B cell (primary cell): ENCODE measurements around the gene GOLGA6L22. TPM values are rescaled to one million over a fixed set of nuclear protein-coding genes. Genes with fewer than 3 reads are reported as not detected.
"Not testable (repeated sequence)": the region's sequence is repeated elsewhere in the genome, so short reads cannot be mapped to it uniquely, and the experiment has no call there.

Experiments used
- ATAC-seq: fragments of 200-7000 bp; cut with Tn5 transposase; one replicate; pipeline ENCODE4 v1.10.0; 2021; ENCODE audit warnings: low read depth, mild to moderate bottlenecking, moderate number of reproducible peaks, moderate library complexity
- CTCF ChIA-PET: fragments of 350-600 bp; sonication (Branson Sonifier 250); formaldehyde crosslinking; loops from one replicate; lab custom pipeline; 2021; ENCODE audit warnings: antibody characterized with exemption, inconsistent platforms; lab: Charles Lee
- POLR2A ChIA-PET: fragments of 350-600 bp; sonication (Branson Sonifier 250); formaldehyde crosslinking; loops from one replicate; lab custom pipeline; 2021; ENCODE audit warnings: antibody characterized with exemption; lab: Charles Lee
- DNase-seq: peaks from one replicate; pipeline ENCODE4 v3.0.0; 2013
- H2AFZ ChIP-seq: 2 replicates; pipeline ENCODE4 v1.6.1; 2012; ENCODE audit warnings: mild to moderate bottlenecking, low read depth, low read length; ENCODE audit not compliant: insufficient read depth, poor library complexity, severe bottlenecking
- H3K27ac ChIP-seq, 2 donors: 1 replicate in 1 of 2; 2 replicates in 1 of 2; pipeline ENCODE4 v1.5.1; 2012 to 2013; ENCODE audit warnings: low read length in 2 of 2, mild to moderate bottlenecking in 2 of 2, moderate library complexity in 1 of 2
- H3K27me3 ChIP-seq, 4 experiments: fragments of 200-600 bp in 1 of 4; sonication (generic) in 1 of 4; replicated peaks in 1 of 4; 1 replicate in 2 of 4; 2 replicates in 2 of 4; pipeline versions ENCODE4 v1.6.1 to v1.7.0; 2013 to 2016; ENCODE audit warnings: low read length in 3 of 4, mild to moderate bottlenecking in 2 of 4, mixed read lengths in 1 of 4, moderate library complexity in 1 of 4; ENCODE audit not compliant: insufficient read depth in 4 of 4, control insufficient read depth in 3 of 4; ENCODE audit errors: control extremely low read depth in 1 of 4
- H3K36me3 ChIP-seq, 2 experiments: replicated peaks in 1 of 2; 1 replicate in 1 of 2; 2 replicates in 1 of 2; pipeline versions ENCODE4 v1.6.1 to v1.7.1; 2013; ENCODE audit warnings: low read length in 1 of 2; ENCODE audit not compliant: insufficient read depth in 2 of 2, control insufficient read depth in 1 of 2; ENCODE audit errors: control extremely low read depth in 1 of 2, extremely low read depth in 1 of 2
- H3K4me1 ChIP-seq, 2 donors: fragments of 200-600 bp in 1 of 2; sonication (generic) in 1 of 2; 1 replicate in 1 of 2; 2 replicates in 1 of 2; pipeline versions ENCODE4 v1.5.1 to v1.6.1; 2013 to 2017; ENCODE audit warnings: low read length in 2 of 2; ENCODE audit not compliant: control insufficient read depth in 2 of 2, insufficient read depth in 2 of 2
- H3K4me2 ChIP-seq: replicated peaks from 2 replicates; pipeline ENCODE3; 2012; ENCODE audit warnings: mild to moderate bottlenecking, low read depth, low read length; ENCODE audit not compliant: poor library complexity, severe bottlenecking
- H3K4me3 ChIP-seq, 5 experiments: fragments of 200-600 bp in 1 of 5; sonication (generic) in 1 of 5; 1 replicate in 3 of 5; 2 replicates in 2 of 5; pipeline versions ENCODE4 v1.5.1 to v1.7.0; 2011 to 2016; ENCODE audit warnings: low read length in 4 of 5, mild to moderate bottlenecking in 4 of 5, low read depth in 2 of 5, control low read depth in 1 of 5, moderate library complexity in 1 of 5; ENCODE audit not compliant: insufficient read depth in 1 of 5; ENCODE audit errors: control extremely low read depth in 1 of 5, extremely low read depth in 1 of 5
- H3K79me2 ChIP-seq: fragments of 200-600 bp; sonication (generic); one replicate; pipeline ENCODE4 v1.6.0; 2016; ENCODE audit warnings: low read length; ENCODE audit not compliant: control insufficient read depth, insufficient read depth
- H3K9ac ChIP-seq: fragments of 200-600 bp; sonication (generic); 2 replicates; pipeline ENCODE4 v1.6.1; 2017; ENCODE audit warnings: mild to moderate bottlenecking, low read length, moderate library complexity
- H3K9me3 ChIP-seq, 3 donors: one replicate each; pipeline versions ENCODE4 v1.6.1 to v1.7.1; 2013; ENCODE audit warnings: low read length in 2 of 3; ENCODE audit not compliant: control insufficient read depth in 2 of 3, insufficient read depth in 1 of 3; ENCODE audit errors: control extremely low read depth in 1 of 3
- H4K20me1 ChIP-seq: 2 replicates; pipeline ENCODE4 v1.6.0; 2012; ENCODE audit warnings: mild to moderate bottlenecking, low read length; ENCODE audit not compliant: insufficient read depth, control insufficient read depth, poor library complexity, severe bottlenecking
- H3K27ac Mint-ChIP-seq: one replicate; pipeline ENCODE4 v1.8.0; 2021; ENCODE audit warnings: mixed read lengths
- H3K27me3 Mint-ChIP-seq: one replicate; pipeline ENCODE4 v1.8.0; 2021; ENCODE audit warnings: mixed read lengths
- H3K4me1 Mint-ChIP-seq: one replicate; pipeline ENCODE4 v1.8.0; 2021; ENCODE audit warnings: mixed read lengths
- H3K4me3 Mint-ChIP-seq: one replicate; pipeline ENCODE4 v1.8.0; 2021; ENCODE audit warnings: mixed read lengths
- H3K9me3 Mint-ChIP-seq: one replicate; pipeline ENCODE4 v1.8.0; 2022; ENCODE audit warnings: mixed read lengths; ENCODE audit not compliant: insufficient read depth
- WGBS: methylation state at CpG from one replicate; pipeline ENCODE4 v1.1.5; 2013; ENCODE audit warnings: missing lambda C conversion rate; ENCODE audit not compliant: insufficient coverage; 5-methylcytosine and 5-hydroxymethylcytosine counted together
- intact Hi-C: fragments of 100-400 bp; cut with micrococcal nuclease; formaldehyde crosslinking; loops from one replicate; pipeline ENCODE4 v1.10.0; 2022
- polyA plus RNA-seq: library from polyadenylated mRNA; depleted of rRNA; stranded (reverse); fragments of >200 nt; gene quantifications from 2 replicates; pipeline ENCODE4 v1.2.3, GENCODE V29; 2012
- small RNA-seq: library from RNA; depleted of rRNA; stranded (forward); fragments of <200 nt; gene quantifications from one replicate; pipeline ENCODE3, GENCODE V24; 2012; ENCODE audit warnings: low replicate concordance, low read depth; ENCODE audit not compliant: insufficient read length
- total RNA-seq, 2 donors: library from RNA; stranded (reverse); fragments of 120-200 nt in 1 of 2; gene quantifications; 1 replicate in 1 of 2; 2 replicates in 1 of 2; pipeline versions ENCODE4 v1.2.3 to v1.2.4, GENCODE V29; 2013 to 2022

Gene GOLGA6L22
- total and polyA plus RNA-seq, 2 donors (not counting 1 experiment from before 2014, with no cell fraction given): not detected

DNA sequence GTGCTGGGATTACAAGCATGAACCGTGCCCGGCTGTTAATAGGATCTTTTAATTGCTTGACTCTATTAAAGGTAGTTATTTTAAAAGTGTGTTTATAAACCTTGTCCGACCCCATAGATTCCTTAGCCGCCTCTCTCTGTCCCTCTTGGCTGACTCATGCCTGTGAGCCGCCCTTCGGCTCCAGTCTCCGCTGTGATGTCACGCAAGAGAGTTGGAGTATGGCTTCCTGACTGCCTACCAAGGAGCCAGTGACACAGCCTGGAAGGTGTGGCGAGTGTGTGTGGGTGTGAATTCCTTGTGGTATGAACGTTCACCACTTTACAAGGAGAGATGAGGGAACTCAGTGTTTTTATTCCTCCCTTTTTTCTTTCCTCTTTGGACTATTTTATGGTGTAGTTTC is 43.6 kb downstream of the GOLGA6L22 start:
- H3K9me3 Mint-ChIP-seq, CTCF ChIA-PET, H3K4me3 ChIP-seq: not testable (repeated sequence)

DNA sequence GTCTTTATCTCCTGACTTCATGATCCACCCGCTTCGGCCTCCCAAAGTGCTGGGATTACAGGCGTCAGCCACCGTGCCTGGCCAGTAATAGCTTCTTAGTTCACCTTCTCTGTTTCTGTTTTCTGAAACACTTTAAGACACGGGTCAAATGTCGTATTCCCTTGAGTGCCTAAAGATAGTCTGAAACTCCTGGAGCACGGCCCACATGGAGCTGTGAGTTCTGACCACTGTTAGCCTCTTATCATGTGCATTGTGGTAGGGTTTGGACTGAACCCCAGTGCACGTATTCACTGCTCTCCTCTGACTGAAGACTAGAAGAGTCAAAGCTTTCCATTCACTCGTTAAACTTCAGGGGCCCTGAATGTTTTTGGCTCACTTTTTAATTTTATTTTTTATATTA is 48.3 kb downstream of the GOLGA6L22 start:
- intact Hi-C loops, H3K27ac ChIP-seq, H3K4me1 Mint-ChIP-seq, H3K27ac Mint-ChIP-seq, H3K4me3 Mint-ChIP-seq, H4K20me1 ChIP-seq, H3K4me2 ChIP-seq, H3K9me3 Mint-ChIP-seq, H3K27me3 ChIP-seq, H3K4me3 ChIP-seq, H3K4me1 ChIP-seq, H3K79me2 ChIP-seq, H3K36me3 ChIP-seq, H3K27me3 Mint-ChIP-seq, H3K9ac ChIP-seq, CTCF ChIA-PET, POLR2A ChIA-PET, DNase-seq, ATAC-seq, H3K9me3 ChIP-seq, H2AFZ ChIP-seq: not testable (repeated sequence)
- WGBS: no CpG with 5 or more reads among the region's 9 CpGs

More for the DNA sequence above, 43.6 kb downstream of the GOLGA6L22 start:
- WGBS: no CpG with 5 or more reads among the region's 10 CpGs
- H3K4me1 Mint-ChIP-seq, intact Hi-C loops, H3K9me3 ChIP-seq, H3K27ac ChIP-seq, H3K4me3 Mint-ChIP-seq, H3K27me3 Mint-ChIP-seq, H3K27ac Mint-ChIP-seq, H3K4me2 ChIP-seq, ATAC-seq, POLR2A ChIA-PET, H3K9ac ChIP-seq, H3K27me3 ChIP-seq, DNase-seq, H3K4me1 ChIP-seq, H4K20me1 ChIP-seq, H2AFZ ChIP-seq, H3K36me3 ChIP-seq, H3K79me2 ChIP-seq: not testable (repeated sequence)

DNA sequence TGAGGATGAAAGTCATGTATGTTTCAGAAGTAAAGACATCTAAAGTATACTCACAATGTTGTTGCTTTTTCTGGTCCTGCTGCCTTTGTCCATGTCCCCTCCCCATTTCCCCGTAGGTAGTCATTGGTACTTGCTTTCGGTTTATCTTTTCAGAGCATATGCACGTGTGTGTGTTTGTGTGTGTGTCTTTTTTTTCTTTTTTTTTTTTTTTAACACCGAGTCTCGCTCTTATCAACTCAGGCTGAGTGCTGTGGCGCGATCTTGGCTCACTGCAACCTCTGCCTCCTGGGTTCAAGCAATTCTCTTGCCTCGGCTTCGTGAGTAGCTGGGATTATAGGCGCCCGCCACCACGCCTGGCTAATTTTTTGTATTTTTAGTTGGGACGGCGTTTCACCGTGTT is 57.4 kb downstream of the GOLGA6L22 start:
- H4K20me1 ChIP-seq, H3K27me3 Mint-ChIP-seq, H3K4me1 ChIP-seq, DNase-seq, H3K4me1 Mint-ChIP-seq, H3K27me3 ChIP-seq, intact Hi-C loops, CTCF ChIA-PET, H3K9ac ChIP-seq, H3K79me2 ChIP-seq, H3K36me3 ChIP-seq, ATAC-seq, H3K4me3 Mint-ChIP-seq, H3K4me2 ChIP-seq, H3K9me3 ChIP-seq, H3K27ac Mint-ChIP-seq, H3K9me3 Mint-ChIP-seq, H3K4me3 ChIP-seq, H2AFZ ChIP-seq, POLR2A ChIA-PET, H3K27ac ChIP-seq: not testable (repeated sequence)
- no CpG with 5 or more reads among the region's 15 CpGs for WGBS

Small RNA genes lying within 50 kb of the gene (small RNA-seq; reads per million reads assigned to genes)
- not detected for gene RN7SL545P
